Small intestine (tissue), 16 donors: Measurements from ENCODE around the gene PTPRN. TPM values are rescaled to one million over a fixed set of nuclear protein-coding genes. Genes with fewer than 3 reads are reported as not detected.

Source experiments
- DNase-seq, 2 donors: peaks; one replicate each; pipeline versions ENCODE4 v3.0.0 to v3.0.0-alpha.2; 2013
- FAIRE-seq: peaks from 2 replicates; lab custom pipeline; 2012; peaks lifted over from hg19 to GRCh38; lab: Jason Lieb, UNC
- H3K27ac ChIP-seq, 3 donors: one replicate each; pipeline ENCODE4 v1.5.1; 2013; ENCODE audit warnings: low read length in 2 of 3, mild to moderate bottlenecking in 2 of 3, control low read depth in 1 of 3, inconsistent platforms in 1 of 3, low read depth in 1 of 3, moderate library complexity in 1 of 3
- H3K27me3 ChIP-seq, 3 donors: one replicate each; pipeline ENCODE4 v1.6.1; 2013; ENCODE audit warnings: low read length in 3 of 3, inconsistent platforms in 1 of 3; ENCODE audit not compliant: control insufficient read depth in 3 of 3, insufficient read depth in 3 of 3
- H3K36me3 ChIP-seq, 3 donors: one replicate each; pipeline ENCODE4 v1.6.1; 2013; ENCODE audit warnings: low read length in 3 of 3, inconsistent platforms in 1 of 3, low read depth in 1 of 3, mild to moderate bottlenecking in 1 of 3, moderate library complexity in 1 of 3; ENCODE audit not compliant: control insufficient read depth in 3 of 3, insufficient read depth in 2 of 3
- H3K4me1 ChIP-seq, 3 donors: one replicate each; pipeline ENCODE4 v1.6.1; 2013; ENCODE audit warnings: low read length in 2 of 3, inconsistent platforms in 1 of 3, low read depth in 1 of 3, mild to moderate bottlenecking in 1 of 3, moderate library complexity in 1 of 3; ENCODE audit not compliant: control insufficient read depth in 3 of 3, insufficient read depth in 2 of 3
- H3K4me3 ChIP-seq, 3 donors: one replicate each; pipeline ENCODE4 v1.5.1; 2013; ENCODE audit warnings: low read length in 3 of 3, control low read depth in 1 of 3, inconsistent platforms in 1 of 3, low read depth in 1 of 3, mild to moderate bottlenecking in 1 of 3, moderate library complexity in 1 of 3
- H3K9me3 ChIP-seq, 2 donors: one replicate each; pipeline ENCODE4 v1.6.1; 2013; ENCODE audit warnings: low read depth in 1 of 2, low read length in 1 of 2; ENCODE audit not compliant: control insufficient read depth in 2 of 2, insufficient read depth in 1 of 2
- WGBS, 3 donors: extraction: QIAGEN DNeasy Blood & Tissue Kit; methylation state at CpG; one replicate each; pipeline ENCODE4 v1.1.7; 2013; 5-methylcytosine and 5-hydroxymethylcytosine counted together
- long read RNA-seq, 10 donors: transcript quantifications; one replicate each; lab custom pipeline, GENCODE V29; 2026
- polyA plus RNA-seq, 4 donors: library from polyadenylated mRNA; stranded (reverse) in 3 of 4; unstranded in 1 of 4; fragments of 200-250 nt in 3 of 4; fragments of 120-200 nt in 1 of 4; gene quantifications; one replicate each; pipeline versions ENCODE4 v1.2.1 to v1.2.3, GENCODE V29; 2013
- donor health status: healthy with polysubstance abuse.
- donor health status: control.
- donor health status: control.
- donor health status: Bipolar disorder and iron deficiency.
- donor health status: healthy.

Gene PTPRN
- polyA plus RNA-seq, result 1 to 10 TPM in 3 of 4 donors, not detected in 1; 1.6 to 9.4 (median 4.1) TPM
- long read RNA-seq, donor 1, result 0 reads
- long read RNA-seq, donor 2, result 0 reads
- long read RNA-seq, donor 3, result 0 reads
- long read RNA-seq, donor 4, result 0 reads
- long read RNA-seq, donor 5, result 0 reads
- long read RNA-seq, donor 6, partial matches to known transcripts, result 0 of 1 reads
- long read RNA-seq, donor 6, other reads (novel, unspliced or antisense), result 0 of 1 reads
- long read RNA-seq, donor 7, result 0 reads
- long read RNA-seq, donor 8, result 0 reads
- long read RNA-seq, donor 9, result 0 reads
- long read RNA-seq, donor 10, partial matches to known transcripts, result 0 of 1 reads
- long read RNA-seq, donor 10, other reads (novel, unspliced or antisense), result 0 of 1 reads

DNA sequence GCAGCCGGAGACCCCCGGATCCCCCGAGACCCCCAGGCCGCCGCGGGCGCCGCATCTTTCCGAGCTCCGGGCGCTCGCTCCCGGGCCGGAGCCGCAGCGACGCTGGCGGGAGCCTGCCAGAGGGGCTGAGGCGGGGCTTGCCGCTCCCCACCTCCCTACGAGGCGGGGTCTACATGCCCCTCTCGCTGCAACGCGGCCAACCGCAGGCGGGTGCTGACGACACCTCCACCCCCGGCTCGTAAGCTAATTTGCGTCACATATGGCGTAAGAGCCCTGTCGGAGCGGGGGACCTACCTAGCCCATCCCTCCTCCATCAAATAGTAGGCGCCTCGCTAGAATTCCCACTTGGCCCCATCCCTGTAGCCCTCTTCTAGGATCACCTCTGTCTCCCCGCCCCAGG, at the start of gene PTPRN:
PTPRN (minus strand) TSS at position 124 of the 400 bp plus-strand sequence; CDS start at position 55, 69 bp downstream.
- Histone ChIP-seq H3K9me3 (no peaks in the 10 kb centered on the region), H3K4me1 (no peaks in the 10 kb centered on the region), H3K27me3 (peaks cover 0 to 40% (median 16%) of the 10 kb centered on the region in 3 donors), H3K27ac (peak within 1 kb of the TSS in 1 of 3 donors; percentile 22), H3K36me3 (no peaks in the 10 kb centered on the region), H3K4me3 (no peak within 1 kb of the TSS)
- no peak for DNase-seq
- WGBS, 3 donors, result 5 to 16% (median 12%) methylated on average over 35 to 37 of the region's 37 CpGs
- no peak for FAIRE-seq

DNA sequence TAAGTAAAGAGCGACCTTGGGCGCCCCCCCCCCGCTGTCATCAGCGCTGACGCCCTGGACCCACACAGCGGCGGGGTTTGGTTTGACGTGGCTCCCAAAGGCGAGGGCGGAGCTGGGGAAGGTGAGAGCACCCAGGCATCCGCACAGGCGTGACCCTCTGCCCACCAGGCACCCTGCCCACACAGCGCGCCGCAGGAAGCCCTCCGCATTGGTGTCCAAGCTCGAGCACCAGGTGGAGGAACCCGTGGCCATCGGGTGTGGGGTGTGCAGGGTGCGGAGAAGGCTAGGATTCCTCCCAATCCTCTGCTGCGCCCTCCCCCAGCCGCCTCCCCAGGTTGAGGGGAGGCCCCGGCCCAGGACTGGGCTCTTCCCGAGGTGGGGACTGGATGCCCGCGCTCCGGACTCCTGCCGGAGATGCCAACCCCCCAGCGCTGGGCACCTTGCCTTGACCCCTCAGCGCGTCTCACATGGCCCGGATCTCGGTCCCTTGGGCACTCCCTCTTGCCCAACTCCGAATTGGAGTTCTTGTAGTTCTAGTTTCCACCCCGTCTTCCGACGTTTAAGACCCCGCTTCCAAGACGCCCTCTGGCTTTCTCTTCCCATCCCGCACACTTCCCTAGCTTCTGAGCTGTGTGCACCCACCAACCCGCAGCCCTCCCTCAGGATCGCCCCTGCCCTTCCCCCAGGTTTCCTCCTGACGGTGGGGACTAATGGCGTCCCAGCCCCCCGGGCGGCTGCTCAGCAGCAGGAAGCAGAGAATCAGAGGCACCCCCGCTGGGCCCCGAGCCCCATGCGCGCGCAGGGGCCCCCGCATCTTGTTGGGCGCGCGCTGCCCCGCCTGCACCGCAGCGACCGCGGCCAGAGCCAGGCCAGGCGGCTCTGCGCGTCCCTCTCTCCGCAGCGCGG, 49.2 kb upstream of the PTPRN start:
- Histone ChIP-seq H3K9me3 (no peaks in the 10 kb centered on the region), H3K4me3 (no peak overlapping the region), H3K36me3 (no peaks in the 10 kb centered on the region), H3K27me3 (peaks cover 0 to 57% (median 20%) of the 10 kb centered on the region in 3 donors), H3K27ac (no peak overlapping the region), H3K4me1 (peaks cover 0 to 4% (median 0%) of the 10 kb centered on the region in 3 donors)
- no peak for FAIRE-seq
- peak in 1 of 2 donors; percentile 14 for DNase-seq
- WGBS, 3 donors, result 5 to 8% (median 6%) methylated on average over 56 to 66 of the region's 66 CpGs

DNA sequence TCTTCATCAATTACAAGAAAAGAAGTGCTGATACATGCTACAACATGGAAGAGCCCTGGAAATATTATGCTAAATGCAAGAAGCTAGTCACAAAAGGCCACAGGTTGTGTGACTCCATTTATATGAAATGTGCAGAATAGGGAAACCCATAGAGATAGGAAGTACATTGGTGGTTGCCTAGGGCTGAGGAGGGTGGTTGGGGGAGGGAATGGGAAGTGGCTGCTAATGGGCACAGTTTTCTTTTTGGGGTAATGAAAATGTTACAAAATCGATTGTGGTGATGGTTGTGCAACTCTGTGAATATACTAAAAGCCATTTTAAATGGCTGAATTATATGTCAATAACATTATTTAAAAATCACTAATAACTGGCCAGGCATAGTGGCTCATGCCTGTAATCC, 47.6 kb upstream of the PTPRN start:
- Histone ChIP-seq H3K36me3 (no peaks in the 10 kb centered on the region), H3K27me3 (peaks cover 0 to 70% (median 20%) of the 10 kb centered on the region in 3 donors), H3K9me3 (no peaks in the 10 kb centered on the region), H3K27ac (no peak overlapping the region), H3K4me1 (peaks cover 0 to 4% (median 0%) of the 10 kb centered on the region in 3 donors), H3K4me3 (no peak overlapping the region)
- FAIRE-seq (no peak), DNase-seq (no peak)
- WGBS, 3 donors, result 39 to 67% (median 64%) methylated on average over 1 of the region's 1 CpG

DNA sequence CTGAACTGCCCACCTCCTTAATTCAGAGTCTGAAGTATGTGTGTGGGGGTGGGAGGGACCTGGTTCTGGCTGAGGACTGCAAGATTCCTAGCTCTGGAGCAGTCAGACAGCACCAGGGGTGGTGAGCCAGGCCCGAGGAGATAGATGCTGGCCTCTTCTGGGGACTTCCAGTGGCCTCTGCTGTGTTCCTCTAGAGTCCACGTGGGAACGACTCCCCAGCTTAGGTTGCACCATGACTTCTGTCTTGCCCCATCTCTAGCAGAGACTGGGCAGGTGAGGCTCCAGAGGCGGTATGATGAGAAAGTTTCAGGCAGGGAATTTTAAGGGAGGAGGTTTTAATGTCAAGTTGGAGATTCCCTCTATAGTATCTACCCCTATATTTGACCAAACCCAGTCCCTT, 45.4 kb upstream of the PTPRN start:
- Histone ChIP-seq H3K4me1 (peaks cover 0 to 4% (median 0%) of the 10 kb centered on the region in 3 donors), H3K4me3 (no peak overlapping the region), H3K27me3 (peaks cover 0 to 83% (median 20%) of the 10 kb centered on the region in 3 donors), H3K27ac (no peak overlapping the region), H3K9me3 (no peaks in the 10 kb centered on the region), H3K36me3 (no peaks in the 10 kb centered on the region)
- DNase-seq, result no peak
- FAIRE-seq, result no peak
- WGBS, 3 donors, result 61 to 74% (median 64%) methylated on average over 4 of the region's 4 CpGs

DNA sequence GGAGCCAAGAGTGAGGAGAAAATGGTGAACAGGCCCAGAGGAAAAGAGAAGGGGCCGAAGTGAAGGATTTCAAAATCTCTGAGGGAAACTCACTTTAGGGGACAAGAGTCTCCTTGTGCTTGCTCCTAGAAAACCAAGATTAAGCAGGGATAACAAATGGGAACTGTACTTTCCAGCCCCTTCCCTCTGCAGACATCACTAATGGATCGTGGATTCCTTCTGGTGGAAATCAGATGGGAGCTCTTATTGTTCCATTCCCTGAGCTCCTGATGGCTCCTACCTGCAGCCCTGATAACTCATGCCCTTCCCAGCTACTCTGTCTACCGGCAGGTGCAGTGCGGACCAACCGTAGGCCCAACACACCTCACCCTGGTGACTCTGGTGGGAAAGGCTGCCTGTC, 43.9 kb upstream of the PTPRN start:
- DNase-seq, result no peak
- Histone ChIP-seq H3K9me3 (no peaks in the 10 kb centered on the region), H3K4me1 (no peaks in the 10 kb centered on the region), H3K4me3 (no peak overlapping the region), H3K27me3 (peaks cover 0 to 75% (median 12%) of the 10 kb centered on the region in 3 donors), H3K27ac (no peak overlapping the region), H3K36me3 (no peaks in the 10 kb centered on the region)
- no peak for FAIRE-seq
- WGBS, 3 donors, result 74 to 86% (median 82%) methylated on average over 5 of the region's 5 CpGs

DNA sequence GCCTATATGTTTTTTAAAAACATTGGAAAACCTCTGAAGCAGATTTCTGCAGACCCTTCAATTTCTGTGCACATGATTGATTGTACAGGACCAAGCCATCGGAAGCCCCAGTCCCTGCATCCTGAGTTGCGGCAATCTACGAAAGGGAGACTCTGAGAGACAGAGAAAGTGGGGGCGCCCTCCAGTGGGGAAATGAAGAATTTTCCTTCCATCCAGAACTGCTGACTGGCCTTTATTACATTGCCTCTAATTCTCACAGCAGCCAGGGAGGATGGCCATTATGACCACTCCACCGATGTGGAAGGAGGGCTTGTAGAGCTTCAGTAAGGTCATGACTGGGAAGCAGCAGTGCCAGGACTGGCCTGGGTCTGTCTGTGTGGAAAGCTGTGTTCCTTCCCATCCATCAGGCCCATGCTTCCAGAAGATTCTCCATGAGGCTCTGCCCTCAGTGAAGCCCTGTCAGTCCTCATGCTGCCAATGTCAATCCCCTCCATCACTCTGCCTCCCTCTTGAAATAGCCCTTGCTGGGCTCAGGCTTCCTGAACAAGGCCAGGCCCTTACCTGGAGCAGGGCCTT, 43.3 kb upstream of the PTPRN start:
- peak; percentile 65 to 72 for DNase-seq
- Histone ChIP-seq H3K27ac (no peak overlapping the region), H3K27me3 (peaks cover 0 to 69% (median 6%) of the 10 kb centered on the region in 3 donors), H3K4me1 (no peaks in the 10 kb centered on the region), H3K9me3 (no peaks in the 10 kb centered on the region), H3K4me3 (no peak overlapping the region), H3K36me3 (no peaks in the 10 kb centered on the region)
- no peak for FAIRE-seq
- 8 to 10% (median 9%) methylated on average over 5 of the region's 5 CpGs for WGBS, 3 donors

DNA sequence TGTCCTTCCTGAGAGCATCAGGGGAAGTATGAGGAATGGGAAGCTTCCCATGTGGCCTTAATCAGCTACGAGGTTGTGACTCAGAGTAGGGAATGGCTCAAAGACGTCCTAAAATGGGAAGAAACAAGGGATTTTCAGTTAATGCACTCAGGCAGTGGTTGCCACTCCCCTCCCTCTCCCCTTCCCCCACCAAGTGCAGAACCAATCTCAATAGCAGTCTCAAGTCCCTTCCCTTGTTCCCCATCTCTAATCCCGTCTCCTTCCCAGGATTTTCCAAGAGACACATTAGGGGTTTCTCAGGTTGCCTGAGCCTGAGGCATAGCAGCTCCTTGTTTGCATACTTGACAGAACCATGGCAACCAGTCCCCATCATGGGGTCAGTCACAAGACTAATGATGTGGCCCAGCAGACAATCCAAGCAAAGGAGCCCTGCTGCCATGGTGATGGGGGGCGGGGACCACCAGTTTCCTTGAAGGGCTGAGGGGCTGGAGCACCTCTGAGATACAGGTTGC, 41.6 kb upstream of the PTPRN start:
- no peaks in the 10 kb centered on the region for H3K4me1 ChIP-seq
- peaks cover 0 to 60% (median 6%) of the 10 kb centered on the region in 3 donors for H3K27me3 ChIP-seq
- WGBS, 3 donors, result 36 to 54% (median 49%) methylated on average over 4 of the region's 4 CpGs

DNA sequence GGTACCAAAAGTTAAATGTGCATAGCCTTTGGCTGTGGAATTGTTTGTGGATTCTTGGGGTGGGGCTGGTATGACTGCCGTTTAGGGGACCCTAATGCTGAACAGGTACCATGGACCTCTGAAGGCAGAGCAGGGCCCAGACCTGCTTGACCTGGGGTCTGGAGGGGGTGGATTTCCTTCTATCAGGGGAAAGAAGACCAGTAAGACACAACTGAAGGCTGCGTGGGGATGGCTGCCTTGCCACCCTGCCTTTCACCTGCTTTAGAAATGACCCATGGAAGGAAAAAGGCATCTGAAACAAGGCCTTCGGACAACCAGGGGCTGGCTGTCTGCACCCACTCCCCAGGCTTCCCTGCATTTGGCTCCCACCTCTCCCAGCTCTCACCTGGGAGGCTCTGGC, 41.0 kb upstream of the PTPRN start:
- H3K36me3 ChIP-seq, result no peaks in the 10 kb centered on the region
- no peaks in the 10 kb centered on the region for H3K9me3 ChIP-seq
- DNase-seq, result no peak
- WGBS, 3 donors, result 52 to 69% (median 66%) methylated on average over 3 of the region's 3 CpGs
- no peak overlapping the region for H3K4me3 ChIP-seq
- H3K27me3 ChIP-seq, result peaks cover 0 to 57% (median 4%) of the 10 kb centered on the region in 3 donors
- no peak for FAIRE-seq
- H3K27ac ChIP-seq, result no peak overlapping the region
- H3K4me1 ChIP-seq, result no peaks in the 10 kb centered on the region

More for the DNA sequence above, 41.6 kb upstream of the PTPRN start:
- no peak overlapping the region for H3K4me3 ChIP-seq
- FAIRE-seq (no peak), DNase-seq (no peak)
- no peaks in the 10 kb centered on the region for H3K9me3 ChIP-seq
- H3K36me3 ChIP-seq, result no peaks in the 10 kb centered on the region
- no peak overlapping the region for H3K27ac ChIP-seq
